Lung (tissue), 12 donors: ENCODE data around the gene MAX. TPM values are rescaled to one million over a fixed set of nuclear protein-coding genes. Genes with fewer than 3 reads are reported as not detected.

Source experiments
- ATAC-seq: fragments of 200-7000 bp; cut with Tn5 transposase; one replicate; pipeline ENCODE4 v1.9.1; 2020; ENCODE audit warnings: moderate number of reproducible peaks; ENCODE audit not compliant: insufficient read depth, low FRiP score
- DNase-seq, 3 donors: peaks; one replicate each; pipeline ENCODE4 v3.0.0-alpha.2; 2013 to 2017
- H3K27ac ChIP-seq, 2 donors: one replicate each; pipeline ENCODE4 v1.5.1; 2013; ENCODE audit warnings: mild to moderate bottlenecking in 2 of 2, moderate library complexity in 2 of 2, control low read depth in 1 of 2, inconsistent platforms in 1 of 2, low read depth in 1 of 2, low read length in 1 of 2
- H3K27me3 ChIP-seq, 3 donors: one replicate each; pipeline ENCODE4 v1.5.1; 2013; ENCODE audit warnings: low read length in 2 of 3; ENCODE audit not compliant: control insufficient read depth in 3 of 3, insufficient read depth in 3 of 3
- H3K36me3 ChIP-seq, 4 donors: one replicate each; pipeline ENCODE4 v1.5.1; 2013; ENCODE audit warnings: low read length in 4 of 4, mild to moderate bottlenecking in 1 of 4, moderate library complexity in 1 of 4; ENCODE audit not compliant: control insufficient read depth in 4 of 4, insufficient read depth in 4 of 4
- H3K4me1 ChIP-seq, 5 donors: one replicate each; pipeline ENCODE4 v1.5.1; 2013; ENCODE audit warnings: low read length in 5 of 5, mild to moderate bottlenecking in 2 of 5, moderate library complexity in 1 of 5; ENCODE audit not compliant: control insufficient read depth in 5 of 5, insufficient read depth in 5 of 5
- H3K4me3 ChIP-seq: one replicate; pipeline ENCODE4 v1.5.1; 2013; ENCODE audit warnings: mild to moderate bottlenecking, control low read depth, moderate library complexity
- H3K9ac ChIP-seq, 2 donors: one replicate each; pipeline ENCODE4 v1.5.1; 2013; ENCODE audit warnings: low read length in 2 of 2, control low read depth in 1 of 2; ENCODE audit not compliant: insufficient read depth in 1 of 2
- H3K9me3 ChIP-seq, 4 donors: one replicate each; pipeline ENCODE4 v1.5.1; 2013; ENCODE audit warnings: low read length in 3 of 4, mild to moderate bottlenecking in 1 of 4, moderate library complexity in 1 of 4; ENCODE audit not compliant: control insufficient read depth in 4 of 4, insufficient read depth in 3 of 4
- WGBS, 2 donors: extraction: QIAGEN DNeasy Blood & Tissue Kit; methylation state at CpG; one replicate each; pipeline ENCODE4 v1.1.7; 2013; 5-methylcytosine and 5-hydroxymethylcytosine counted together
- polyA plus RNA-seq, 2 donors: library from polyadenylated mRNA; stranded (reverse); fragments of 200-250 nt; gene quantifications; one replicate each; pipeline ENCODE4 v1.2.1, GENCODE V29; 2013
- total RNA-seq, 2 donors: library from RNA; depleted of rRNA in 1 of 2; stranded (reverse); fragments of >200 nt in 1 of 2; gene quantifications; one replicate each; pipeline ENCODE4 v1.2.1, GENCODE V29; 2014 to 2021
- TF ChIP-seq, protein P1 (sequence below): IDR thresholded peaks from 2 replicates; pipeline ENCODE4 v1.5.1; 2012; ENCODE audit warnings: mild to moderate bottlenecking; ENCODE audit errors: control extremely low read depth, extremely low read depth
- donor health status: control.
- donor health status: control.
- donor health status: Bipolar disorder and iron deficiency.
- donor health status: healthy.
- donor health status: DM: yes; HTN: yes; CAD: no.

MAX gene
- total and polyA plus RNA-seq, 4 donors, result 45.1 to 110 (median 57.7) TPM

- WGBS, 2 donors, result 69 to 85% methylated on average over 5 of the region's 5 CpGs
- DNase-seq (no peak), ATAC-seq (no peak)
- no peaks in the 10 kb centered on the region for H3K27me3 ChIP-seq
- no peak overlapping the region for H3K27ac ChIP-seq
- H3K36me3 ChIP-seq, result no peaks in the 10 kb centered on the region
- H3K9ac ChIP-seq, result no peak overlapping the region
- TF ChIP-seq, protein P1, sequence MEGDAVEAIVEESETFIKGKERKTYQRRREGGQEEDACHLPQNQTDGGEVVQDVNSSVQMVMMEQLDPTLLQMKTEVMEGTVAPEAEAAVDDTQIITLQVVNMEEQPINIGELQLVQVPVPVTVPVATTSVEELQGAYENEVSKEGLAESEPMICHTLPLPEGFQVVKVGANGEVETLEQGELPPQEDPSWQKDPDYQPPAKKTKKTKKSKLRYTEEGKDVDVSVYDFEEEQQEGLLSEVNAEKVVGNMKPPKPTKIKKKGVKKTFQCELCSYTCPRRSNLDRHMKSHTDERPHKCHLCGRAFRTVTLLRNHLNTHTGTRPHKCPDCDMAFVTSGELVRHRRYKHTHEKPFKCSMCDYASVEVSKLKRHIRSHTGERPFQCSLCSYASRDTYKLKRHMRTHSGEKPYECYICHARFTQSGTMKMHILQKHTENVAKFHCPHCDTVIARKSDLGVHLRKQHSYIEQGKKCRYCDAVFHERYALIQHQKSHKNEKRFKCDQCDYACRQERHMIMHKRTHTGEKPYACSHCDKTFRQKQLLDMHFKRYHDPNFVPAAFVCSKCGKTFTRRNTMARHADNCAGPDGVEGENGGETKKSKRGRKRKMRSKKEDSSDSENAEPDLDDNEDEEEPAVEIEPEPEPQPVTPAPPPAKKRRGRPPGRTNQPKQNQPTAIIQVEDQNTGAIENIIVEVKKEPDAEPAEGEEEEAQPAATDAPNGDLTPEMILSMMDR, result no peak
- no peaks in the 10 kb centered on the region for H3K9me3 ChIP-seq
- H3K4me1 ChIP-seq, result no peaks in the 10 kb centered on the region
- no peak overlapping the region for H3K4me3 ChIP-seq
Observed at GRCh38 chr14:65110525-65110924, 8.2 kb upstream of the MAX start.

- H3K9ac ChIP-seq, result no peak overlapping the region
- no peak overlapping the region for H3K4me3 ChIP-seq
- no peak overlapping the region for H3K27ac ChIP-seq
- DNase-seq (no peak), ATAC-seq (no peak)
- TF ChIP-seq, protein P1, result no peak
- WGBS, 2 donors, result 81 to 89% methylated on average over 4 of the region's 4 CpGs
- no peaks in the 10 kb centered on the region for H3K27me3 ChIP-seq
- no peaks in the 10 kb centered on the region for H3K4me1 ChIP-seq
- no peaks in the 10 kb centered on the region for H3K9me3 ChIP-seq
- no peaks in the 10 kb centered on the region for H3K36me3 ChIP-seq
Observed at GRCh38 chr14:65109357-65109756, 7.0 kb upstream of the MAX start.

GRCh38 chr14:65107200-65107599 lies 4.9 kb upstream of the MAX start:
- no peak for DNase-seq
- H3K4me3 ChIP-seq, result no peak overlapping the region
- H3K9ac ChIP-seq, result no peak overlapping the region
- H3K36me3 ChIP-seq, result no peaks in the 10 kb centered on the region
- no peak for ATAC-seq
- TF ChIP-seq, protein P1, result no peak
- 61 to 77% methylated on average over 1 of the region's 1 CpG for WGBS, 2 donors
- peaks cover 0 to 5% (median 2%) of the 10 kb centered on the region in 3 donors for H3K27me3 ChIP-seq
- peaks cover 0 to 3% (median 2%) of the 10 kb centered on the region in 5 donors for H3K4me1 ChIP-seq
- H3K27ac ChIP-seq, result no peak overlapping the region
- H3K9me3 ChIP-seq, result no peaks in the 10 kb centered on the region

DNA sequence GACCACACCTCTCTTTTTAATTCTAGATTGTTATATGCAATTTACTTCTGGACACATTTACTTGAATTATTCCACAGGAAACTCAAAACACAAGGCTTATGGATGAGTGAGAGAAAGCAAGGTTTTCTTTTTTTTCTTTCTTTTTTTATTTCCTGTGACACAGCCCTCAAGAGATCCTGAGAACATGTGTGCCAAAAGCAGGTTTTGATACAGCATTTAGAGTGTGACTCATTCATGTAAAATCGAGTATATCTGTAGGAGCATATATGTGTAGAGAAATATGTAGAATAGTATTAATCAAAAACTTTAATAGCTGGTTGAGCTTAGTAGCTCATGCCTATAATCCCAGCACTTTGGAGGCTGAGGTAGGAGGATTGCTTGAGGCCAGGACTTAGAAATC lies 4.4 kb upstream of the MAX start:
- DNase-seq (no peak), ATAC-seq (no peak)
- H3K4me1 ChIP-seq, result peaks cover 0 to 3% (median 2%) of the 10 kb centered on the region in 5 donors
- no peak overlapping the region for H3K4me3 ChIP-seq
- no peaks in the 10 kb centered on the region for H3K36me3 ChIP-seq
- TF ChIP-seq, protein P1, result no peak
- H3K27me3 ChIP-seq, result peaks cover 0 to 5% (median 2%) of the 10 kb centered on the region in 3 donors
- no peak overlapping the region for H3K27ac ChIP-seq
- WGBS, 2 donors, result 52 to 53% methylated on average over 1 of the region's 1 CpG
- no peak overlapping the region for H3K9ac ChIP-seq
- no peaks in the 10 kb centered on the region for H3K9me3 ChIP-seq
